A673 (cell line): ENCODE results near the gene ZNF624. TPM values are rescaled to one million over a fixed set of nuclear protein-coding genes. Genes with fewer than 3 reads are reported as not detected.
"Not testable (repeated sequence)": the region's sequence is repeated elsewhere in the genome, so short reads cannot be mapped to it uniquely, and the experiment has no call there.

ENCODE experiments used
- Bru-seq: library from RNA; stranded (reverse); fragments of 400-500 nt; gene quantifications from one replicate; lab custom pipeline; 2021; lab: Mats Ljungman, UMichigan
- BruChase-seq, 2 experiments: library from RNA; stranded (reverse); fragments of 400-500 nt; gene quantifications; one replicate each; lab custom pipeline; 2021; lab: Mats Ljungman, UMichigan
- BruUV-seq: library from RNA; stranded (reverse); fragments of 400-500 nt; replicated peaks from 2 replicates; lab custom pipeline; 2021; lab: Mats Ljungman, UMichigan
- CTCF ChIA-PET: fragments of 300-600 bp; sonication (Branson Sonifier 250); formaldehyde crosslinking; loops from one replicate; lab custom pipeline; 2022; ENCODE audit warnings: antibody characterized with exemption; lab: Charles Lee
- POLR2A ChIA-PET: fragments of 300-600 bp; sonication (Branson Sonifier 250); formaldehyde crosslinking; loops from one replicate; lab custom pipeline; 2022; ENCODE audit warnings: antibody characterized with exemption; ENCODE audit not compliant: low non-redundant PET; lab: Charles Lee
- DNase-seq: peaks from one replicate; pipeline ENCODE4 v3.0.0-alpha.2; 2015; ENCODE audit warnings: low spot score
- H3K27ac ChIP-seq: fragments of 200-600 bp; sonication (generic); 2 replicates; pipeline ENCODE4 v1.5.1; 2016; ENCODE audit warnings: mixed run types, low read depth, mild to moderate bottlenecking, mixed read lengths, antibody characterized with exemption, low read length; ENCODE audit not compliant: poor library complexity, severe bottlenecking
- H3K27me3 ChIP-seq: fragments of 200-600 bp; sonication (generic); replicated peaks from 2 replicates; pipeline ENCODE4 v1.6.1; 2017; ENCODE audit warnings: mixed run types, low read depth, mild to moderate bottlenecking, mixed read lengths, antibody characterized with exemption, low read length; ENCODE audit not compliant: insufficient read depth, poor library complexity
- H3K36me3 ChIP-seq: fragments of 200-600 bp; sonication (generic); 2 replicates; pipeline ENCODE4 v1.6.1; 2016; ENCODE audit warnings: mixed run types, mild to moderate bottlenecking, mixed read lengths, antibody characterized with exemption, low read length; ENCODE audit not compliant: insufficient read depth, poor library complexity, severe bottlenecking
- H3K4me1 ChIP-seq: fragments of 200-600 bp; sonication (generic); 2 replicates; pipeline ENCODE4 v1.6.1; 2017; ENCODE audit warnings: mixed run types, mild to moderate bottlenecking, mixed read lengths, antibody characterized with exemption, low read length; ENCODE audit not compliant: insufficient read depth, poor library complexity, severe bottlenecking
- H3K4me3 ChIP-seq: fragments of 200-600 bp; sonication (generic); 2 replicates; pipeline ENCODE4 v1.5.1; 2016; ENCODE audit warnings: low read depth, mixed run types, mild to moderate bottlenecking, mixed read lengths, low read length; ENCODE audit not compliant: poor library complexity, severe bottlenecking
- H3K9me3 ChIP-seq: fragments of 200-600 bp; sonication (generic); 2 replicates; pipeline ENCODE4 v1.6.1; 2016; ENCODE audit warnings: mixed run types, low read depth, mild to moderate bottlenecking, mixed read lengths, antibody characterized with exemption, low read length; ENCODE audit not compliant: poor library complexity, severe bottlenecking
- EZH2 ChIP-seq: fragments of 200-600 bp; sonication (generic); IDR thresholded peaks from 2 replicates; pipeline ENCODE4 v1.6.1; 2017; ENCODE audit warnings: borderline replicate concordance, low read depth, mild to moderate bottlenecking, mixed read lengths, antibody characterized with exemption, low read length; ENCODE audit not compliant: poor library complexity, severe bottlenecking
- intact Hi-C: fragments of 100-400 bp; cut with micrococcal nuclease; formaldehyde crosslinking; loops from one replicate; pipeline ENCODE4 v1.10.0; 2022; ENCODE audit not compliant: unreplicated experiment
- long read RNA-seq: library from polyadenylated mRNA; stranded (forward); transcript quantifications from one replicate; pipeline ENCODE4 v2.0.0, GENCODE V29; 2022
- total RNA-seq: library from RNA; stranded (reverse); gene quantifications from 2 replicates; pipeline ENCODE4 v1.2.3, GENCODE V29; 2021
- TF ChIP-seq, protein P1 (sequence below): fragments of 300-800, 200-600 bp; sonication (generic); conservative IDR thresholded peaks from 2 replicates; pipeline ENCODE4 v1.5.1; 2017; ENCODE audit warnings: low read depth, mild to moderate bottlenecking, antibody characterized with exemption, low read length, moderate library complexity, mixed read lengths

Gene ZNF624
- total RNA-seq = 9.1 and 9.2 TPM in 2 replicates
- percentile 79 among the genes with signal in this experiment for Bru-seq, nascent RNA
- BruChase-seq, experiment 1, labeled RNA remaining after a 2-hour chase = percentile 69 among the genes with signal in this experiment
- percentile 53 among the genes with signal in this experiment for BruChase-seq, experiment 2, labeled RNA remaining after a 6-hour chase
- long read RNA-seq, full-length matches to known transcripts = 10 of 13 reads
- long read RNA-seq, partial matches to known transcripts = 0 of 13 reads
- long read RNA-seq, other reads (novel, unspliced or antisense) = 3 of 13 reads

DNA sequence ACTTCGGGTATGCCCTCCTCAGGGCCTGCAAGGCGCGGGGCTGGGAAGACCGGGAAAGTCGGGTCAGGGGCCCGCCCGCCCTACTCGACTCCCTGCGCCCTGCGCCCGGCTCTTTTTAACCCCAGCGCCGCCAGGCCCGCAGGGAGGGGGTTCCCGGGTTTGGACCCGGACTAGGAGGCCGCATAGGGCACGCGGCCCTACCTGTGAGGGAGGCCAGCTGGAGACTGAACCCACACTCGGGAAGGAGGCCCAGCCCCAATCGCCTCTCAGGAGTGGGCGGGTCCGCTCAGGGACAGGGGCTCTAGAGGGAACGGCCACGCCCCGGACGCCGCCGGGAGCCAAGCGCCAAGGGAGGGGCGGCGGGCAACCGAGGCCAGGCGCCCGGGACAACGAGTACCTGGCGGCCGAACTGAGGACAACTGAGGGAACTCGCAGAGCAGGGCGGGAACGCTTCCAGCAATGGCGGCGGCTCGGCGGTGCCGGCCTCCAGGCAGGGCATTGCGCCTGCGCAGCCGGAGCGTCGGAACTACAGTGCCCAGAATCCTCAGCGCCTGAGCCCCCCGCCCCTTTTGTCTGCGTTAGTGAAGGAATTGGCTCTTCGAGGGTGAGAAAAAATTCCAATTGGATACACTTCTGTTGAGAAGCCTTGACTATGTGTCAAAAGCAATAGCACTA is at the start of gene ZNF624:
Gene ZNF624 (minus strand): TSS at position 484 of the 675 bp plus-strand sequence.
- TF ChIP-seq, protein P1, sequence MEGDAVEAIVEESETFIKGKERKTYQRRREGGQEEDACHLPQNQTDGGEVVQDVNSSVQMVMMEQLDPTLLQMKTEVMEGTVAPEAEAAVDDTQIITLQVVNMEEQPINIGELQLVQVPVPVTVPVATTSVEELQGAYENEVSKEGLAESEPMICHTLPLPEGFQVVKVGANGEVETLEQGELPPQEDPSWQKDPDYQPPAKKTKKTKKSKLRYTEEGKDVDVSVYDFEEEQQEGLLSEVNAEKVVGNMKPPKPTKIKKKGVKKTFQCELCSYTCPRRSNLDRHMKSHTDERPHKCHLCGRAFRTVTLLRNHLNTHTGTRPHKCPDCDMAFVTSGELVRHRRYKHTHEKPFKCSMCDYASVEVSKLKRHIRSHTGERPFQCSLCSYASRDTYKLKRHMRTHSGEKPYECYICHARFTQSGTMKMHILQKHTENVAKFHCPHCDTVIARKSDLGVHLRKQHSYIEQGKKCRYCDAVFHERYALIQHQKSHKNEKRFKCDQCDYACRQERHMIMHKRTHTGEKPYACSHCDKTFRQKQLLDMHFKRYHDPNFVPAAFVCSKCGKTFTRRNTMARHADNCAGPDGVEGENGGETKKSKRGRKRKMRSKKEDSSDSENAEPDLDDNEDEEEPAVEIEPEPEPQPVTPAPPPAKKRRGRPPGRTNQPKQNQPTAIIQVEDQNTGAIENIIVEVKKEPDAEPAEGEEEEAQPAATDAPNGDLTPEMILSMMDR = no peak
- TF ChIP-seq EZH2 = no peak
- no peaks in the 10 kb centered on the region for H3K27me3 ChIP-seq
- POLR2A ChIA-PET = no interaction called here
- H3K36me3 ChIP-seq = no peaks in the 10 kb centered on the region
- H3K4me1 ChIP-seq = peaks cover 9% of the 10 kb centered on the region
- H3K4me3 ChIP-seq = peak within 1 kb of the TSS; percentile 87
- peak; percentile 96 for DNase-seq
- no peaks in the 10 kb centered on the region for H3K9me3 ChIP-seq
- intact Hi-C loops = no loop called here
- no TSS peak for BruUV-seq
- H3K27ac ChIP-seq = peak within 1 kb of the TSS; percentile 95
- CTCF ChIA-PET = no interaction called here

DNA sequence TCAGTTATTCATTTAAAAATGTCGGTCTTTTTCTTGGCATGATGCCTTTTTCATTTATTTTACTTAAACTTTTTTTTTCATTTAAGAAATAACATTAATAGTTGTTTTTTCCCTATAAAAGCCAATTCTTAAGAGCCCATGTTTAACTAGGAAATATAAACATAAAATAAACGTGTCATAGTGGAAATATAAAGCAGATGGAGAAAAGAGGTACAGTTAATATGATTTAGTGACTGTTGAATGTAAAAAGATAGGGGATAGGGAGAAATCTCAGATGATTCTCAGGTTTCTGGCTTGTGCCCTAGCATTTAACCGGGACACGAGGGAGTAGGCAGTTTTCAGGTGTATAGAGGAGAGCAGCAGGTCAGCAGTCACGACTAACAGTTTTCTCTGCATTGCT is 44.0 kb upstream of the ZNF624 start:
- H3K4me3 ChIP-seq, H3K36me3 ChIP-seq, H3K4me1 ChIP-seq, CTCF ChIA-PET, H3K9me3 ChIP-seq, H3K27me3 ChIP-seq, POLR2A ChIA-PET, intact Hi-C loops, BruUV-seq, DNase-seq, H3K27ac ChIP-seq: not testable (repeated sequence)

DNA sequence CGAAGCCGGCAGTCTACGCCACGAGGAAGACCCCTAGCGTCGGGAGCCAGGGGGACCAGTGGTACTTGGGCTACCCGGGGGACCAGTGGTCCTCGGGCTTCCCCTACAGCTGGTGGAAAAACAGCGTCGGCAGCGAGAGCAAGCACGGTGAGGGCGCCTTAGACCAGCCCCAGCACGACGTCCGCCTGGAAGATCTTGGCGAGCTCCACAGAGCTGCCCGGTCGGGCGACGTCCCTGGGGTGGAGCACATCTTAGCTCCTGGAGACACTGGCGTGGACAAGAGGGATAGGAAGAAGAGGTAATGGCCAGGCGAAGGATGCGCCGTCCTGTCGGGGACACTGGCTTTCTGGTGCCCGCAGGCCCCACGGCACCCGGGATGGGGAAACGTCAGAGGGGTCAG is 36.8 kb upstream of the ZNF624 start:
- POLR2A ChIA-PET, H3K4me1 ChIP-seq, intact Hi-C loops, BruUV-seq, DNase-seq, H3K36me3 ChIP-seq, H3K4me3 ChIP-seq, H3K9me3 ChIP-seq, H3K27ac ChIP-seq, H3K27me3 ChIP-seq: not testable (repeated sequence)
- CTCF ChIA-PET = interaction anchor here (0.8 kb wide), 1 partner anchor 164 kb away, joined by 3 read pairs; no protein-coding TSS in a partner anchor

DNA sequence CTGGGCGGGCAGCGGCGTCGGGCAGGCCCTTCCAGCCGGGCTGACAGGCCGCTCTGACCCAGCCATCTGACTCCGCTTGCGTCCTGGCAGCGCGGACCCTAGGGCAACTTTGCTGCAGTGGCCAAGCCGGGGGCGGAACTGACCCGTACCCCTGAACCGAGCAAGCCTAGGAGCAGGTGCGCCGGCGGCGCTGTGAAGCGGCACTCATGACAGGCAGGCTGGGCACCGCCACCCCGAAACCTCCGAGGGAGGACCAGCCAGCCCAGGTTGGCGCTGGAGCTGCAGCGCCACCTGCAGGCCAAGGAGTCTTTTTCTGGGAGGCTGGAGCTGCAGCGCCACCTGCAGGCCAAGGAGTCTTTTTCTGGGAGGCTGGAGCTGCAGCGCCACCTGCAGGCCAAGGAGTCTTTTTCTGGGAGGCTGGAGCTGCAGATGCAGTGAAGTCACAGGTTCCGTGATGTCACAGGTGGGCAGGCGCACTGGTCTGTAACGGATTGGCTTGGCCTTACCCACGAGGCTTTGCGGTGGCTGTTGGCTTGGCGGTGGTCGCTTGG is 36.2 kb upstream of the ZNF624 start, which contains the start of gene CCDC144A:
Gene CCDC144A (plus strand): TSS at position 511 of the 551 bp plus-strand sequence. CDS start 160 bp downstream, outside the sequence.
- POLR2A ChIA-PET, H3K36me3 ChIP-seq, BruUV-seq, H3K4me1 ChIP-seq, intact Hi-C loops, H3K4me3 ChIP-seq, H3K9me3 ChIP-seq, H3K27ac ChIP-seq, H3K27me3 ChIP-seq: not testable (repeated sequence)
- peak; percentile 42 for DNase-seq
- TF ChIP-seq, protein P1 = peak; percentile 72
- CTCF ChIA-PET = interaction anchor here (0.8 kb wide), 1 partner anchor 164 kb away, joined by 3 read pairs; no protein-coding TSS in a partner anchor

DNA sequence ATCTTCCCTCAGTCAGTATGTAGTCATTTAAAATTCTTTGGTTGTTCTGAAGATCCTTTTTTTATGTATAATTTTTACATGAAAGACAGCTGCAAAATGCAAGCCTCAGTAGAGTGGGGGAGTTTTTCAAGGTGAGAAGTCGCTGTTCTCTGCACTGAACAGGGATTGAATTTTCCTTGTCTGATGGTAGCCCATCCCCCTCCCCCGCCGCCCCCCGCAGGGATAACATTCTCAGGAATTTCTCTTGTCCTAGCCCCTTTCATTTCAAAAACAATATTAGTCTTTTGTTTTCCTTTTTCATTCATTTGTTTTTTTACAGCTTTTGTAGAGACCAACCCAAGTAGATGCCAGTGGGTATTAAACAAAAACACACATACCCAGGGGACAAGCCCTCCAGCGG is 33.5 kb upstream of the ZNF624 start:
- H3K4me1 ChIP-seq, H3K4me3 ChIP-seq, intact Hi-C loops, H3K36me3 ChIP-seq, H3K27ac ChIP-seq, H3K9me3 ChIP-seq, POLR2A ChIA-PET, CTCF ChIA-PET, BruUV-seq, DNase-seq, H3K27me3 ChIP-seq: not testable (repeated sequence)
